H9 (cell line): ENCODE data around the gene RRP9. TPM values are rescaled to one million over a fixed set of nuclear protein-coding genes. Genes with fewer than 3 reads are reported as not detected.

ENCODE experiments used
- DNase-seq: peaks from one replicate; pipeline ENCODE4 v3.0.0-alpha.2; 2017
- H2AFZ ChIP-seq: one replicate; pipeline ENCODE4 v1.6.1; 2013; ENCODE audit warnings: mild to moderate bottlenecking, low read length, control low read depth, moderate library complexity
- H2AK5ac ChIP-seq: 2 replicates; pipeline ENCODE4 v1.6.1; 2013; ENCODE audit warnings: low read length, control low read depth, mixed read lengths; ENCODE audit not compliant: insufficient read length
- H2BK120ac ChIP-seq: one replicate; pipeline ENCODE4 v1.6.1; 2013; ENCODE audit warnings: low read depth, mild to moderate bottlenecking, low read length, control low read depth, inconsistent platforms; ENCODE audit not compliant: poor library complexity, severe bottlenecking
- H2BK12ac ChIP-seq: 2 replicates; pipeline ENCODE4 v1.6.1; 2013; ENCODE audit warnings: low read length, control low read depth, mixed read lengths, low read depth; ENCODE audit not compliant: insufficient read length
- H2BK15ac ChIP-seq: 2 replicates; pipeline ENCODE4 v1.6.1; 2013; ENCODE audit warnings: low read depth, low read length, control low read depth
- H2BK20ac ChIP-seq: one replicate; pipeline ENCODE4 v1.6.1; 2013; ENCODE audit warnings: low read depth, mild to moderate bottlenecking, low read length, control low read depth, inconsistent platforms; ENCODE audit not compliant: poor library complexity, severe bottlenecking
- H2BK5ac ChIP-seq: 2 replicates; pipeline ENCODE4 v1.6.1; 2013; ENCODE audit warnings: low read length, control low read depth, mixed read lengths; ENCODE audit not compliant: insufficient read length
- H3K14ac ChIP-seq: 2 replicates; pipeline ENCODE4 v1.6.1; 2013; ENCODE audit warnings: low read length, control low read depth; ENCODE audit not compliant: insufficient read depth
- H3K18ac ChIP-seq: 2 replicates; pipeline ENCODE4 v1.6.1; 2013; ENCODE audit warnings: low read depth, mild to moderate bottlenecking, mixed read lengths, low read length, control low read depth; ENCODE audit not compliant: insufficient read length
- H3K23ac ChIP-seq: 2 replicates; pipeline ENCODE4 v1.6.1; 2013; ENCODE audit warnings: low read length, control low read depth, mixed read lengths, low read depth; ENCODE audit not compliant: insufficient read length
- H3K23me2 ChIP-seq: 2 replicates; pipeline ENCODE4 v1.6.1; 2013; ENCODE audit warnings: low read depth, mild to moderate bottlenecking, mixed read lengths, low read length, control low read depth; ENCODE audit not compliant: insufficient read length, poor library complexity, severe bottlenecking
- H3K27ac ChIP-seq: 2 replicates; pipeline ENCODE4 v1.5.1; 2013; ENCODE audit warnings: low read length, control low read depth, mixed read lengths, low read depth; ENCODE audit not compliant: insufficient read length
- H3K27me3 ChIP-seq: 2 replicates; pipeline ENCODE4 v1.6.1; 2013; ENCODE audit warnings: low read length, control low read depth, inconsistent platforms; ENCODE audit not compliant: insufficient read depth
- H3K4ac ChIP-seq: 2 replicates; pipeline ENCODE4 v1.6.1; 2013; ENCODE audit warnings: low read depth, mild to moderate bottlenecking, control low read depth, inconsistent platforms, low read length, moderate library complexity
- H3K4me1 ChIP-seq: 2 replicates; pipeline ENCODE4 v1.6.1; 2013; ENCODE audit warnings: low read length, control low read depth, inconsistent platforms; ENCODE audit not compliant: insufficient read depth
- H3K4me2 ChIP-seq: 2 replicates; pipeline ENCODE4 v1.6.1; 2013; ENCODE audit warnings: low read length, control low read depth, mixed read lengths; ENCODE audit not compliant: insufficient read length, insufficient read depth
- H3K56ac ChIP-seq: 2 replicates; pipeline ENCODE4 v1.6.1; 2013; ENCODE audit warnings: low read depth, mild to moderate bottlenecking, mixed read lengths, low read length, control low read depth; ENCODE audit not compliant: insufficient read length
- H3K79me1 ChIP-seq: 2 replicates; pipeline ENCODE4 v1.6.1; 2013; ENCODE audit warnings: low read depth, mild to moderate bottlenecking, moderate library complexity, low read length, control low read depth, inconsistent platforms; ENCODE audit not compliant: insufficient read depth, poor library complexity, severe bottlenecking
- H3K79me2 ChIP-seq: 2 replicates; pipeline ENCODE4 v1.6.1; 2013; ENCODE audit warnings: low read length, control low read depth, inconsistent platforms; ENCODE audit not compliant: insufficient read depth
- H3K9ac ChIP-seq: 2 replicates; pipeline ENCODE4 v1.6.1; 2013; ENCODE audit warnings: low read length, control low read depth, mixed read lengths; ENCODE audit not compliant: insufficient read length; ENCODE audit errors: extremely low read depth
- H3K9me3 ChIP-seq: one replicate; pipeline ENCODE4 v1.6.1; 2013; ENCODE audit warnings: low read depth, low read length, inconsistent platforms; ENCODE audit not compliant: control insufficient read depth
- H3T11ph ChIP-seq: one replicate; pipeline ENCODE4 v1.6.1; 2013; ENCODE audit warnings: mild to moderate bottlenecking, low read length, control low read depth, inconsistent platforms
- H4K20me1 ChIP-seq: one replicate; pipeline ENCODE4 v1.6.1; 2013; ENCODE audit not compliant: control insufficient read depth, insufficient read length, insufficient read depth
- H4K5ac ChIP-seq: 2 replicates; pipeline ENCODE4 v1.6.1; 2013; ENCODE audit warnings: low read depth, mild to moderate bottlenecking, mixed read lengths, low read length, control low read depth; ENCODE audit not compliant: insufficient read length
- H4K8ac ChIP-seq: replicated peaks from 2 replicates; pipeline ENCODE4 v1.6.1; 2013; ENCODE audit warnings: low read length, control low read depth, mixed read lengths, low read depth; ENCODE audit not compliant: insufficient read length
- H4K91ac ChIP-seq: 2 replicates; pipeline ENCODE4 v1.6.1; 2013; ENCODE audit warnings: low read depth, mild to moderate bottlenecking, moderate library complexity, mixed read lengths, low read length, control low read depth; ENCODE audit not compliant: insufficient read length
- H3K27ac Mint-ChIP-seq, 3 experiments: 2 replicates in 2 of 3; 3 replicates in 1 of 3; pipeline ENCODE4 v1.8.0; 2020 to 2021; ENCODE audit warnings: mixed read lengths in 3 of 3, mild to moderate bottlenecking in 1 of 3, moderate library complexity in 1 of 3
- H3K27me3 Mint-ChIP-seq: 2 replicates; pipeline ENCODE4 v1.8.0; 2021; ENCODE audit warnings: low read depth, mild to moderate bottlenecking, moderate library complexity, mixed read lengths
- H3K36me3 Mint-ChIP-seq, 3 experiments: 2 replicates in 2 of 3; 3 replicates in 1 of 3; pipeline ENCODE4 v1.8.0; 2020 to 2021; ENCODE audit warnings: low read depth in 3 of 3, mixed read lengths in 3 of 3; ENCODE audit not compliant: insufficient read depth in 1 of 3
- H3K4me1 Mint-ChIP-seq, 2 experiments: 2 replicates each; pipeline ENCODE4 v1.8.0; 2020; ENCODE audit warnings: mixed read lengths in 2 of 2
- H3K4me3 Mint-ChIP-seq, 2 experiments: 2 replicates in 1 of 2; 3 replicates in 1 of 2; pipeline ENCODE4 v1.8.0; 2020 to 2021; ENCODE audit warnings: mild to moderate bottlenecking in 2 of 2, mixed read lengths in 2 of 2, moderate library complexity in 1 of 2
- H3K9me3 Mint-ChIP-seq, 2 experiments: 2 replicates in 1 of 2; 3 replicates in 1 of 2; pipeline ENCODE4 v1.8.0; 2020; ENCODE audit warnings: mild to moderate bottlenecking in 2 of 2, mixed read lengths in 2 of 2, moderate library complexity in 1 of 2
- WGBS: extraction: QIAGEN DNeasy Blood & Tissue Kit; methylation state at CpG from one replicate; pipeline ENCODE4 v1.1.7; 2013; ENCODE audit warnings: missing lambda C conversion rate, low lambda C conversion rate, mixed read lengths; ENCODE audit not compliant: insufficient read length; ENCODE audit errors: extremely low coverage; 5-methylcytosine and 5-hydroxymethylcytosine counted together
- total RNA-seq: library from RNA; stranded (reverse); gene quantifications from 2 replicates; pipeline ENCODE4 v1.2.1, GENCODE V29; 2021
- TF ChIP-seq, protein P1 (sequence below): fragments of 200-600 bp; sonication (generic); conservative IDR thresholded peaks from 3 replicates; pipeline ENCODE4 v1.8.0; 2021; ENCODE audit warnings: antibody characterized with exemption, mild to moderate bottlenecking

Gene RRP9
- total RNA-seq, 1 experiment from 2014 or later, result 64.0 TPM

DNA sequence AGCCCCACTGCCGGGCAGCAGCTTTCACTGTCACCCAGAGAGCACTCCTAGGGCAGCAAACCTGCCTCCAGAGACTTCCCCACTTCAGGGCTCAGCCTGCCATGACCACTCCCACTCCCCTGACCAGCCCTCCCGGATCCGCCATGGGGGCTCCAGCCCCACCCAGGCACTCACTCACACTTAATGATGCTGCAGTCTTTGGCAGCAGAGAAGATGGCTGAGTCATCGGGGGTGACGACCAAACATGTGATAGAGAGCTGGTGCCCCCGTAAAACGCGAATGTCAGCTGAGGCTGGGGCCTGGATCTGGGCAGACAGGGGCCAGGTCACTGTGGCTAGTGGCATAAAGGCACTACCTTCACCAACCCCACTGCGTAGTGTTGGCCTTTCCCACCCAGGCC lies 4.7 kb downstream of the RRP9 start:
- Histone ChIP-seq H4K20me1 (no peaks in the 10 kb centered on the region), H2BK120ac (no peak overlapping the region), H3K4me2 (no peak overlapping the region), H2AFZ (no peak overlapping the region), H2BK15ac (no peak overlapping the region), H3K9me3 (no peaks in the 10 kb centered on the region), H2BK20ac (no peak overlapping the region), H3K14ac (no peak overlapping the region), H3K79me1 (peaks cover 14% of the 10 kb centered on the region), H3K27me3 (no peaks in the 10 kb centered on the region), H3K79me2 (peaks cover 10% of the 10 kb centered on the region), H4K91ac (no peak overlapping the region), H3K23ac (no peak overlapping the region), H3K4me1 (0 out of 2 replicates have a peak, but pooled peaks cover 2% of the 10 kb centered on the region), H4K8ac (no peak overlapping the region), H2BK5ac (no peak overlapping the region), H3K56ac (no peak overlapping the region), H3K18ac (no peak overlapping the region), H3K4ac (no peak overlapping the region), H3K23me2 (peaks cover 9% of the 10 kb centered on the region), H4K5ac (no peak overlapping the region), H3K9ac (no peak overlapping the region), H3T11ph (no peak overlapping the region), H3K27ac (no peak overlapping the region), H2BK12ac (no peak overlapping the region), H2AK5ac (no peak overlapping the region)
- DNase-seq, result no peak
- peaks cover 58 to 82% (median 74%) of the 10 kb centered on the region in 3 experiments; a peak in 6 of 7 replicates for H3K36me3 Mint-ChIP-seq
- H3K4me3 Mint-ChIP-seq, result no peak overlapping the region
- peaks cover 12 to 14% of the 10 kb centered on the region in 2 experiments for H3K4me1 Mint-ChIP-seq
- no peaks in the 10 kb centered on the region; the same call in 1 of the 2 replicates for H3K27me3 Mint-ChIP-seq
- TF ChIP-seq, protein P1, sequence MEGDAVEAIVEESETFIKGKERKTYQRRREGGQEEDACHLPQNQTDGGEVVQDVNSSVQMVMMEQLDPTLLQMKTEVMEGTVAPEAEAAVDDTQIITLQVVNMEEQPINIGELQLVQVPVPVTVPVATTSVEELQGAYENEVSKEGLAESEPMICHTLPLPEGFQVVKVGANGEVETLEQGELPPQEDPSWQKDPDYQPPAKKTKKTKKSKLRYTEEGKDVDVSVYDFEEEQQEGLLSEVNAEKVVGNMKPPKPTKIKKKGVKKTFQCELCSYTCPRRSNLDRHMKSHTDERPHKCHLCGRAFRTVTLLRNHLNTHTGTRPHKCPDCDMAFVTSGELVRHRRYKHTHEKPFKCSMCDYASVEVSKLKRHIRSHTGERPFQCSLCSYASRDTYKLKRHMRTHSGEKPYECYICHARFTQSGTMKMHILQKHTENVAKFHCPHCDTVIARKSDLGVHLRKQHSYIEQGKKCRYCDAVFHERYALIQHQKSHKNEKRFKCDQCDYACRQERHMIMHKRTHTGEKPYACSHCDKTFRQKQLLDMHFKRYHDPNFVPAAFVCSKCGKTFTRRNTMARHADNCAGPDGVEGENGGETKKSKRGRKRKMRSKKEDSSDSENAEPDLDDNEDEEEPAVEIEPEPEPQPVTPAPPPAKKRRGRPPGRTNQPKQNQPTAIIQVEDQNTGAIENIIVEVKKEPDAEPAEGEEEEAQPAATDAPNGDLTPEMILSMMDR, result no peak
- no peaks in the 10 kb centered on the region; a peak in 1 of 5 replicates for H3K9me3 Mint-ChIP-seq
- no peak overlapping the region for H3K27ac Mint-ChIP-seq
- no CpG with 5 or more reads among the region's 9 CpGs for WGBS
